ENCODE data around the gene KCNK1.
A peak's percentile ranks its signal among the peaks of the same experiment; 100 is the strongest.

Gene KCNK1

GRCh38 chr1:233636503-233636877 lies 22.6 kb downstream of the KCNK1 start:
- no peak for DNase-seq (ENCODE audit: low spot score)

DNA sequence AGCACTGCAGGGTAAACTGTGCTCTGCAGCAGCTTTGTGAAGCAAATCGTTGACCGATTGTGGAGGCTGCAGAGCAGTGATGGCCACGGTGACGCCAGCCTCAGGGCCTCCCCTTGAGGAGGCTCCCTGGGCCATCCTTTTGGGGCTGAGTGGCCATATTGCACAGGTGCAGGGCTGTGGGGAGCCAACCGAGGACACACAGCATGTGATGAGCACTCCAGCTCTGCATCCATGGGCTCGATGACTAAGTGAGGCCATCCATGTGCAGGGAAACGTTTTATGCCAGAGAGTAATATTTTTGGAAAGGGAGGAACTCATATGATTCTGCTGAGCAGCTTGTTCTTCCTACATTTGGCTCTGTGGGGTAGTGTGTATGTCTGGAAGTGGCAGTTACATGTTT lies 24.6 kb downstream of the KCNK1 start:
- peak; percentile 59 for DNase-seq (ENCODE audit: low spot score)

DNA sequence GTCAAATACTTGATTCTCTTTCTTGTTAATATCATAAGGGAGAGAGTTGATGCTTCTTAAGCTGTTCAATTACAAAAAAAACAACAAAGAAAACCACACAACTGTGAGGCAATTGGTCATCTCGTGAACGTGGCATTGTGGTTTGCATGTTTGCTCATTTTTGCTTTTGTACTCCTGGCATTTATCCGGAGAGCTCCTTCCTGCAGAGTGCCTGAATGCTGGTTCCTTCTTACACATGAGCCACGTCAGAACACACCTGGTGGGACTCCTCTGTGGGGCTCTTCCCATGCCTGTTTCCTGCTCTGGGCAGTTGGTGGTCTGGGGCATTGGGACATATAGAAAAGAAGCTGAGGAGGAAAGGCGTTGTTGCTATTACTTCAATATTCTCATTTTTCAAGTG lies 25.7 kb downstream of the KCNK1 start:
- no peak for DNase-seq (ENCODE audit: low spot score)

DNA sequence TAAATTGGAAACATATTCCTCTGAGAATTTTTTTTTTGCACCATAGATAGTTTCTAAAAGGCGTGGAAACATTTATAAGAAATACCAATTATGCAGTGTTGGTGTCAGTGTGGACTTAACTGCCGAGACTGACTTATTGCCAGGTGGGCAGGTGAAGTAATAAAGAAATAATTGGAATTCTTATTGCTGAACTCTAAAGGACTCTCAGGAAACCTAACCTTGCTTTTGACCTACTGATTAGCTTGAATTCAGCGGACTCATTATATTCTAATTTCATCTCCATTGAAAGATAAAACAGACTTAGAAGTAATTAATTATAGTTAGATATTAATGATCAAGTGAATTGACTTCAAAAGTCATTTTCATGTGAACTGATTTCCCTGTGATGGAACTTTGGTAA lies 26.3 kb downstream of the KCNK1 start:
- no peak for DNase-seq (ENCODE audit: low spot score)

- DNase-seq (ENCODE audit: low spot score): no peak
These were observed 27.1 kb downstream of the KCNK1 start for GRCh38 chr1:233641029-233641428.

- DNase-seq (ENCODE audit: low spot score): no peak
These were observed 33.2 kb downstream of the KCNK1 start for GRCh38 chr1:233647073-233647472.

DNA sequence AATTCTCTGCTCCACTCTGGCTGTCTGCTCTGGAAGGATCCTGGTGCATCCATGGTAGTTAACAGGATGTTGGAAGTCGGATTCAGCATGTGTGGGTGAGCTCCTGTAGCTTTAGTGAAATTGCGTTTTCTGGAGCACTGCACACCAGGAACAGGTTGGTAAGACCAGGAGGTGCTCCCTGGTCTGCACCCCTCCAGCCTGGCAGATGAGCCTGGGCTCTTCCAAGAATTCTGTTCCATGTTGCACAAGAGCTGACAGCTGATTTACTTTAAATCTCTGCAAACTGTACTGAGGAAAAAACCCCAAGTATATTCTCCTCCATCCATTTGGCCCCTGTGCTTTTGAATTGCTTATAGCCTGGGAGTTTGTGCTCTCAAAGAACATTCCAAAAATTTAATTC lies 33.7 kb downstream of the KCNK1 start:
- no peak for DNase-seq (ENCODE audit: low spot score)

- DNase-seq (ENCODE audit: low spot score): no peak
These were observed 37.2 kb downstream of the KCNK1 start for GRCh38 chr1:233651061-233651460.

DNA sequence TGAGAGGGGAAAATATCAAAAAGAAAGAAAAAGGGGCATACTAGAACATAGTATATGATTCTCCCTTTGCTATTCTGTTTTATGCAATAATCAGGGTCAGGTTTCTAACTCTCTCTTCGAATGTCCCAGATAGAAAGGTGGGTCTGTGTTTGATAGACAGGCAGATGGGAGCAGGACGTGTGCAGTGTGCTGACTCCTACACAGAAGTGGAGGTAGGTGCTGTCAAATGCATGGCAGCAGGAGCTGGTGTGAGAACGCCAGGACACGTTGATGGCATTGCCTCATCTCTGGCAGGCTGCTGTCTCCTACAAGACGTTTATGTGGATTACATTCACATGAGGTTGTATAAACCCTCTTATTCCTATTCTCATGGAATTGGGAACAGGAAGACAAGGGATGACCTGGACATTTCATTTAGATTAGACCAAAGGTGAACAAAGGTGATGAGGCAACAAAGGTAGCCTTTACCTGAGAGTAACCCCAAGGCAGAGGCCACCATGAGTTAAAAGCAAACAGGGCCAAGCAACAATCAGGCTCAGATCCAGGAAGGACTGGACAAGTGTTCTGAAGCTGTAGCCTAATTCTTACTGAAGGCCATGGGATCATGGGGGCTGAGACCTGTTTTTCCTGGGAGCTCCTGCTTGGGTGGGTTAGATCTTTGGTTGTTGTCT lies 37.8 kb downstream of the KCNK1 start:
- DNase-seq (ENCODE audit: low spot score): no peak

GRCh38 chr1:233652526-233652925 lies 38.6 kb downstream of the KCNK1 start:
- DNase-seq (ENCODE audit: low spot score): no peak

- DNase-seq (ENCODE audit: low spot score): no peak
These were observed 40.9 kb downstream of the KCNK1 start for GRCh38 chr1:233654658-233655280.

DNA sequence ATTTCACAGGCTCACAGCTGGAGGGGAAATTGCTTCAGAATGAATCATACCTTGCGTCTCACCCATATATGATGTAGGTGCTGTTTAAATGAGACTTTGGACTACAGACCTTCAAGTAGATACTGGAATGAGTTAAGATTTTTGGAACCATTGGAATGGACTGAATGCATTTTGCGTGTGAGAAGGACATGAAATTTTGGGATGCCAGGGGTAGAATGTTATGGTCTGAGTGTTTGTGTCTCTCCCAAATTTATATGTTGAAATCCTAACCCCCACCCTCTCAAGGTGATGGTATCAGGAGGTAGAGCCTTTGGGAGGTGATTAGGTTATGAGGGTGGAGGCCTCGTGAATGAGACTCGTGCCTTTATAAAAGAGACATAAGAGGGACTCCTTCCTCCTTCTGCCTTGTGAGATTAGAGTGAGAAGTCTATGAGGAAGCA lies 41.4 kb downstream of the KCNK1 start:
- DNase-seq (ENCODE audit: low spot score): no peak

- peak; percentile 21 for DNase-seq (ENCODE audit: low spot score)
These were observed 42.2 kb downstream of the KCNK1 start for GRCh38 chr1:233656032-233656635.

DNA sequence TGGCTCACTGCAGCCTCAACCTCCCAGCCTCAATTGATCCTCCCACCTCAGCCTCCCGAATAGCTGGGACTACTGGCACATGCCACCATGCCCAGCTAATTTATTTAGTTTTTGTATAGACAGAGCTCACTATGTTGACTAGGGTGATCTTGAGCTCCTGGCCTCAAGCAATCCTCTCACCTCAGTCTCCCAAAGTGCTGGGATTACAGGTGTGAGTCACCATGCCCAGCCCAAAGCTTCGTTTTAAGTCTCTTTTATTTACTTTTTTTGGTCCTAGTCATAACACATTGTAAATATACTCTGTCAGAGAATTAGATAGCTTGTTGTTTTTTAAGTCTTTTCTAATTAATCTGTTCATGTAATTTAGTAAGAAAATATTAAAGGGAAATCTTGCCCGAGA lies 42.8 kb downstream of the KCNK1 start:
- no peak for DNase-seq (ENCODE audit: low spot score)

DNA sequence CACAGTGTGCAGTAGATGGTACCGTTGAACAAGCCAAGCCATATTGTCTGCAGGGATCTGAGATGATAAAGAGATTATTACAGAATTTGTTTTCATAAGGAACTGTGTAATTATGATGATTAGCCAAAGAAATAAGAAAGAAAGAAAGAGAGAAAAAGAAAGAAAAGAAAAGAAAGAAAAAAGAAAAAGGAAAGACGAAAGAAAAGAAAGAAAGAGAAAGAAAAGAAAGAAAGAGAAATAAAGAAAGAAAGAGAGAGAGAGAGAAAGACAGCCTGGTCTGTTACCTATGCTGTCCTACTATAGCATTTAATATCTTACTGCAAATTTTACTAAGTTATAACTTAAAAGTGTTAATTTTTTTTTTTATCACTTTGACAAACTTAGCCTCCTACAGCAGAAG lies 43.6 kb downstream of the KCNK1 start:
- DNase-seq (ENCODE audit: low spot score): no peak

- no peak for DNase-seq (ENCODE audit: low spot score)
These were observed 45.6 kb downstream of the KCNK1 start for GRCh38 chr1:233659495-233659894.

DNA sequence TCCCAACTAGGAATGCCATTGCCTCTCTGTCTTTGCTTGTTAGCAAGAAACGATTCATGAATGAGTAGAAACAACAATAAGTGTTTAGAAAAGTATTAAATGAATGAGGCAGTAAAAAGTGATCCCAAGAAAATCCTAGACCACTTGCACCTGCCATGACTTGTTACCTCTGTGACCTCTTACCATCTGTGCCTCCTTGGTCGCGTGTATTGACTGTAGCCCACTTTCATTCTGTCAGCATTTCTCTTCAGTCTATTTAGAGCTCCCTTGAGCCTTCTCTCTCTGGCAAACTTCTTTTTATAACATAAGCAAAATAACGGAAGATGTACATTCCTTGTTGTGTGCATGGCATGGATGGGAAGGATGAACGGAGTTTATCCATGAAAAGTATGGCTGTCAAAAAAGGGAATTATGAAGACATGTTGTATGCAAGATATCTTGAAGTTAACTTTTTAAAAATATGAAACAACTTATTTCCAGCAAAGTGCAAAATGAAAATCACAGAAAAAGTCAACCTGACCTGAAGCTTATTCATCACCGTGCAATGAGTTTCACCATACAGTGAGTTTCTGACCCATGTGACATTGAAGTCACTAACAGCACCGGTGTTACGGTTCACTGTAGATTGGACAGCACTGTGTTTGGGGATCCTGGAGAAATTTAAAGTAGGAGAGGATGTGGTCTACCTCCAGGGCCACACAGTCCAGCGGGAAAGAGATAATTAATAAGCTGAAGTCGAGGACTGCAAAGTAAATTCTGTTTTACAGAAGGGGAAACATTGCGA lies 47.7 kb downstream of the KCNK1 start:
- DNase-seq (ENCODE audit: low spot score): no peak

GRCh38 chr1:233662575-233663304 lies 48.8 kb downstream of the KCNK1 start:
- peak; percentile 46 for DNase-seq (ENCODE audit: low spot score)

DNA sequence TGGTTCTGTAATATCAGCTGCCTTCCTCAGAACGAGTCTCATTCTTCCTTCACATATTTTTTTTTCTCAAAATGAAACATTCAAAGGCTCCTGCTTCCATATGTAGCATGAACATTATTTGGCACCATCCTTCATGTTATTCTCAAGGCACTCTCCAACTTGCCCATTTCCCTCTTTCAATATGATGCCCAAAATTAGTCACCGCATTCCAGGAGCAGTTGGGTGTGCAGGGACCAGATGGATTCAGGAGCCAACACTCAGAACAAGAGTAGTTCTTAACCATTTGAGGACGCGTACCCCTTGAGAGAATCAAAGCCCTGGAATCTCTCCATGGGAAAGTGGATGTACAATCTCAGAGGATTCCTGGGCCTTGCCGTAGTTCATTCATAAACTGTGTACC lies 50.3 kb downstream of the KCNK1 start:
- no peak for DNase-seq (ENCODE audit: low spot score)

- no peak for DNase-seq (ENCODE audit: low spot score)
These were observed 51.1 kb downstream of the KCNK1 start for GRCh38 chr1:233664804-233665574.

GRCh38 chr1:233665575-233666270 lies 51.8 kb downstream of the KCNK1 start:
- no peak for DNase-seq (ENCODE audit: low spot score)

All from Ammon's horn (tissue), 1 donor.